Ascending aorta (tissue), 2 donors: ENCODE measurements around the gene RASA1. TPM values are rescaled to one million over a fixed set of nuclear protein-coding genes. Genes with fewer than 3 reads are reported as not detected.

Experiments
- DNase-seq, 2 donors: peaks; one replicate each; pipeline ENCODE4 v3.0.0-alpha.2; 2019; ENCODE audit warnings: low spot score in 2 of 2
- H3K27ac ChIP-seq, 2 donors: fragments of 200-600 bp; sonication (generic); one replicate each; pipeline ENCODE4 v1.5.1; 2016 to 2017; ENCODE audit warnings: mild to moderate bottlenecking in 1 of 2
- H3K27me3 ChIP-seq: fragments of 200-600 bp; sonication (generic); one replicate; pipeline ENCODE4 v1.5.1; 2017
- H3K36me3 ChIP-seq, 2 donors: fragments of 200-600 bp; sonication (generic); one replicate each; pipeline ENCODE4 v1.5.1; 2016
- H3K4me1 ChIP-seq, 2 donors: fragments of 200-600 bp; sonication (generic); one replicate each; pipeline ENCODE4 v1.5.1; 2016 to 2017; ENCODE audit warnings: mild to moderate bottlenecking in 1 of 2
- H3K4me3 ChIP-seq, 2 donors: fragments of 200-600 bp; sonication (generic); one replicate each; pipeline ENCODE4 v1.5.1; 2016 to 2017; ENCODE audit warnings: mild to moderate bottlenecking in 1 of 2
- H3K9me3 ChIP-seq, 2 donors: fragments of 200-600 bp; sonication (generic); one replicate each; pipeline ENCODE4 v1.5.1; 2016
- CTCF ChIP-seq, 3 experiments: fragments of 200-600 bp in 2 of 3; fragments of 450-650 bp in 1 of 3; sonication (generic) in 2 of 3; IDR thresholded peaks; one replicate each; pipeline ENCODE4 v1.5.1; 2016 to 2019; ENCODE audit warnings: antibody characterized with exemption in 3 of 3, mild to moderate bottlenecking in 1 of 3, moderate library complexity in 1 of 3
- intact Hi-C: fragments of 100-400 bp; cut with DNase I; formaldehyde crosslinking; loops from one replicate; pipeline ENCODE4 v1.15.1; 2023
- total RNA-seq: library from RNA; depleted of rRNA; stranded (reverse); fragments of >200 nt; gene quantifications from one replicate; pipeline ENCODE4 v1.1.0, GENCODE V29; 2016

RASA1 gene
- total RNA-seq, 1 donor from 2014 or later: 30.5 TPM

GRCh38 chr5:87322381-87322780, 54.7 kb downstream of the RASA1 start:
- no peak for TF ChIP-seq CTCF (IDR thresholded peaks at IDR 0.05)
- H3K36me3 ChIP-seq: no peaks in the 10 kb centered on the region
- no peaks in the 10 kb centered on the region for H3K9me3 ChIP-seq
- H3K4me1 ChIP-seq: peaks cover 0 to 9% of the 10 kb centered on the region in 2 donors
- DNase-seq: no peak
- intact Hi-C loops: no loop called here
- H3K27ac ChIP-seq: no peak overlapping the region
- H3K27me3 ChIP-seq: no peaks in the 10 kb centered on the region
- H3K4me3 ChIP-seq: no peak overlapping the region

DNA sequence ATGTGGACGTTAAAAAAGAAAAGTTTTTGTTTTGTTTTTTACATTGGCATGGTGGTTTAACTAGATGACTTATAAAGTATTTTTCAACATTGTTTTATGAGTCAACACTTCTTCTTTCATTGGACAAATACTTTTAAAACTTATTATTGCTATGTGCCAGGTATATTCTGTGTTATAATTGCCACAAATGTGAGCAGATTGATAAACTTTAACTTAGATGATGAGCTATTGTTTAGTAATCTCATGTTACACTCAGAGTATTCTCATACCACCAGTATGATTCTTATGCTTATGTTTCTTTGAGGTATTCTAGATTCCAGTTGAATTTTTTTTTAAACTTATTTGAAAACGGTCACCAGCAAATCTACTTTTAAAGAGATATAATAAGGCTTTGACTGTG, 60.3 kb downstream of the RASA1 start:
- Histone ChIP-seq H3K27ac (no peak overlapping the region), H3K27me3 (no peaks in the 10 kb centered on the region), H3K4me1 (peaks cover 0 to 9% of the 10 kb centered on the region in 2 donors), H3K36me3 (peaks cover 0 to 4% of the 10 kb centered on the region in 2 donors), H3K4me3 (no peak overlapping the region), H3K9me3 (no peaks in the 10 kb centered on the region)
- DNase-seq: no peak
- intact Hi-C loops: no loop called here
- TF ChIP-seq CTCF (IDR thresholded peaks at IDR 0.05): no peak

GRCh38 chr5:87329114-87329513, 61.4 kb downstream of the RASA1 start:
- Histone ChIP-seq H3K4me1 (peaks cover 0 to 9% of the 10 kb centered on the region in 2 donors), H3K27ac (no peak overlapping the region), H3K9me3 (no peaks in the 10 kb centered on the region), H3K27me3 (no peaks in the 10 kb centered on the region), H3K4me3 (no peak overlapping the region), H3K36me3 (peaks cover 0 to 7% of the 10 kb centered on the region in 2 donors)
- DNase-seq: no peak
- TF ChIP-seq CTCF (IDR thresholded peaks at IDR 0.05): no peak
- intact Hi-C loops: no loop called here

GRCh38 chr5:87339986-87340385, 72.3 kb downstream of the RASA1 start:
- intact Hi-C loops: no loop called here
- no peak overlapping the region for H3K4me3 ChIP-seq
- H3K36me3 ChIP-seq: peaks cover 8 to 26% of the 10 kb centered on the region in 2 donors
- H3K9me3 ChIP-seq: no peaks in the 10 kb centered on the region
- peaks cover 0 to 5% of the 10 kb centered on the region in 2 donors for H3K4me1 ChIP-seq
- no peaks in the 10 kb centered on the region for H3K27me3 ChIP-seq
- DNase-seq: no peak
- TF ChIP-seq CTCF (IDR thresholded peaks at IDR 0.05): no peak
- peak overlapping the region; percentile 38 to 41 for H3K27ac ChIP-seq

DNA sequence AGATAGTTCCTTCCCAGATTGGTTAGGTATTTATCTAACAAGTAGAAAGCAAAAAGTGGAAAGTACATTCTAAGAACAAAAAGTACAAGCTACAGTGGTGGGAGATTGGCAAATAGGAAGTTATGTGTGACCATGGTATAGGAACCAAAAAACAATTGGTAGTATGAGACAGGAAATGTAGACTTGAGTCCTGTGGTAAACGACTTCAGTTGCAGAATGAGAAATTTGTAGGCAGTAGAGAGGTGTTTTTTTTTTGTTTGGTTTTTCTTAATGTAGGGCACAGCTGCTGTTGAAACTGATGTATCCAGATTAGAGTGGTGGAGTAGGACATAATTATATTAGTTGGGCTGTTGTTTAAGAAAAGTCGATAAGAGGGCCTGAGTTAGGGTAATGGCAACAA, 73.0 kb downstream of the RASA1 start:
- Histone ChIP-seq H3K9me3 (no peaks in the 10 kb centered on the region), H3K27ac (peak overlapping the region; percentile 38 to 41), H3K4me1 (peaks cover 0 to 5% of the 10 kb centered on the region in 2 donors), H3K4me3 (no peak overlapping the region), H3K27me3 (no peaks in the 10 kb centered on the region), H3K36me3 (peaks cover 8 to 27% of the 10 kb centered on the region in 2 donors)
- intact Hi-C loops: no loop called here
- no peak for DNase-seq
- no peak for TF ChIP-seq CTCF (IDR thresholded peaks at IDR 0.05)

DNA sequence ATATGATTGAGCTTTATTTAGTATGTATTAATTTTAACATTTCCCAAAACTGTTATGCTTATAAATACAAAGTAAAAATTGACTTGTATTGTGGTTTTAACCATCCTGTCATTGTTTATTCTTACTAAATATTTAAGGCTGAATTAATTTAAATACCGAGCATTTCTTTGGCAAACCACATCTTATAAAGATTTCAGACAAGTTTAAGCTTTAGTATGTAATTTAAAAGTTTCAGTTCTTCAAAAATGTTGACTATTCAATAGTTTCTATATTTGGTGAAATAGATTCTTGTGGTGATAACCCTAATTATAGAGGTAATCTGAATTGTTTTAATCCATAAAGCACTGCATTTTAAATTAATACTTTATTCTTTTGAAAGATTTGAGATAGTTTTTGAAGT, 79.6 kb downstream of the RASA1 start:
- H3K4me3 ChIP-seq: no peak overlapping the region
- H3K27me3 ChIP-seq: no peaks in the 10 kb centered on the region
- DNase-seq: no peak
- no peak for TF ChIP-seq CTCF (IDR thresholded peaks at IDR 0.05)
- H3K27ac ChIP-seq: no peak overlapping the region
- no peaks in the 10 kb centered on the region for H3K9me3 ChIP-seq
- peaks cover 0 to 3% of the 10 kb centered on the region in 2 donors for H3K4me1 ChIP-seq
- peaks cover 12 to 18% of the 10 kb centered on the region in 2 donors for H3K36me3 ChIP-seq
- intact Hi-C loops: no loop called here
